Measurements from ENCODE around the gene SHLD1.
A peak's percentile ranks its signal among the peaks of the same experiment; 100 is the strongest.

Gene SHLD1

DNA sequence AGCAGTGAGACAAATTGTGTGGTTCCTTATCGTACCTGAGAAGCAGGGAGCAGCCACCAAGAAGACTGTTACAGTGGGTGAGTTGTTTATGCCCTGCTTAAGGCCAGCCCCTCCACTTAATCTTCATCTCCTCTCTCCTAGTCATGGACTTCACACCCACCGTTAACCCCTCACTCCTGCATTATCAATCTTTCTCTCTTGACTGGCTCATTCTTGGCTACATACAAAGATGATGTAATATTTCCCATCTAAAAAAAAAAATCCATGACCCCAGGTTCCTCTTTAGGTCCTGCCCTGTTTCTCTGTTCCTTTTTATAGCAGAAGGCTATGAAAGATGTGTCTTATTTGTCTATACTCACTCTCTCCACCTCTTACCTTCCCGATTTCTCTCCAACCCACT lies 72.4 kb downstream of the SHLD1 start:
- Histone ChIP-seq H3K27me3 (replicated peaks; ENCODE audit: control insufficient read depth, insufficient read depth, low read length) (no peaks in the 10 kb centered on the region), H3K9ac (ENCODE audit: low read length) (no peak overlapping the region), H3K9me3 (ENCODE audit: control insufficient read depth, low read length) (no peaks in the 10 kb centered on the region), H3K36me3 (ENCODE audit: control insufficient read depth, insufficient read depth, low read length, severe bottlenecking) (no peaks in the 10 kb centered on the region), H3K4me3 (ENCODE audit: low read length) (no peak overlapping the region), H3K4me1 (ENCODE audit: control insufficient read depth, insufficient read depth, low read length) (peaks cover 3% of the 10 kb centered on the region)
- no peak for DNase-seq (ENCODE audit: low read depth)

DNA sequence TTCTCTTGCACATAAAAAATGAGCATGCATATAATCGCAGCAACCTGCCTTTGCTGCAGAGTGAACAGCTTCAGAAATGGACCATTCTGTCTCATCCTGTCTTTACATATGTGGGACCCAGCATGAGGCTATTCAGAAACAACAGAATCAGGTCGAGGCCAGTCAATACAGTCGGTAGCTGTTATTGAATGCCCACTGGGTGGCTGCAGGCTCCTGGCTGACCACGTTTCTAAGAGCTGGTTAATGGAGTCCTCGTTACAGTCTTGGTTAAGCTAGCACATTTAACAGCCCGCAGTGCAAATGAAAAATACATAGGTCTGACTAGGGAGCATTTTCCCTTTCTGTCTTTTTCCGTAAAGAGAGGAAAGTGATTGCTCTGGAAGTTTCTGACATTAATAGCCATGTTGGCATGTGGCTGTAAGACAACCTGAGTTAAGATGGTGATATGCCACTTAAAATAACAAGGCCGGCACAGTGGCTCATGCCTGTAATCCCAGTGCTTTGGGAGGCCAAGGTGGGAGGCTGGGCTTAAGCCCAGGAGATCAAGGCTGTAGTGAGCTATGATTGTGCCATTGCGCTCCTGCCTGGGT lies 75.0 kb downstream of the SHLD1 start:
- no peak overlapping the region for H3K9ac ChIP-seq (ENCODE audit: low read length)
- peaks cover 3% of the 10 kb centered on the region for H3K4me1 ChIP-seq (ENCODE audit: control insufficient read depth, insufficient read depth, low read length)
- H3K27me3 ChIP-seq (replicated peaks; ENCODE audit: control insufficient read depth, insufficient read depth, low read length), result no peaks in the 10 kb centered on the region
- no peaks in the 10 kb centered on the region for H3K9me3 ChIP-seq (ENCODE audit: control insufficient read depth, low read length)
- H3K4me3 ChIP-seq (ENCODE audit: low read length), result no peak overlapping the region
- no peak for DNase-seq (ENCODE audit: low read depth)
- no peaks in the 10 kb centered on the region for H3K36me3 ChIP-seq (ENCODE audit: control insufficient read depth, insufficient read depth, low read length, severe bottlenecking)

DNA sequence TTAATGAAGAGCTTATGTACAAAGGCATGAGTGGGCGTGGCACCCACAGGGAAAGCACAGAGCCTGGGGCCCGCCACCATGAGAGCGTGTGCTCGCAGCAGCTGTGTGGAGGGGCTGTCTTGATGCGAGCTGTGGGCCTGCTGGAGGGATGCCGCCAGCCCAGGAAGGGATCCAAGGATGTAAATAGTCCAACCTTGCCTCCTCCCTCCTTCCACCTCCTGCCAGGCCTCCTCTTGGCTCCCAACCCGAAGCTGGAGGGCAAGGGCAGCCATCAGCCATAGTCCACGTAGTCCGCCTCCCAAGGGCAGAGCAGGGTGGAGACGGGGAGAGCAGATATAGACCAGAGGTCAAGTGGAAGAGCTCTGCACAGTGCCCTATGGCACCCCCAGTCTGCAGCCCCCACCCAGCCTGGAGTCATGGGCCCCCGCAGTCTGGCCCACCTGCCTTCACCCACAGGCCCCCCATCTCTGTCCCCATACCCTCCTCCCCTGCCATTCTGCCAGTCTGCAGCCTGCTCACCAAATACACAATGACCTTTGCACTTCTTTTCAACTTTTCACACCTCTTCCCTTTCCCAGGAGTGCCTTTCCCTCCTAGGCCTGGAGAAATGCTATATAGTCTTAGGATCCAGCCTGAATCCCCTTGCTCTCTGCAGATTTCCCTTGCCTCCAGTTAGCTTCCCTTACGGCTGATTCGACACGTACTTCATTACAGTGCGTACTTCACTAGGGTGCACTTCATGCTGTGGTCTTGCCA lies 77.1 kb downstream of the SHLD1 start:
- Histone ChIP-seq H3K4me1 (ENCODE audit: control insufficient read depth, insufficient read depth, low read length) (peaks cover 3% of the 10 kb centered on the region), H3K9me3 (ENCODE audit: control insufficient read depth, low read length) (no peaks in the 10 kb centered on the region), H3K9ac (ENCODE audit: low read length) (no peak overlapping the region), H3K27me3 (replicated peaks; ENCODE audit: control insufficient read depth, insufficient read depth, low read length) (no peaks in the 10 kb centered on the region), H3K4me3 (ENCODE audit: low read length) (no peak overlapping the region), H3K36me3 (ENCODE audit: control insufficient read depth, insufficient read depth, low read length, severe bottlenecking) (no peaks in the 10 kb centered on the region)
- DNase-seq (ENCODE audit: low read depth), result no peak

DNA sequence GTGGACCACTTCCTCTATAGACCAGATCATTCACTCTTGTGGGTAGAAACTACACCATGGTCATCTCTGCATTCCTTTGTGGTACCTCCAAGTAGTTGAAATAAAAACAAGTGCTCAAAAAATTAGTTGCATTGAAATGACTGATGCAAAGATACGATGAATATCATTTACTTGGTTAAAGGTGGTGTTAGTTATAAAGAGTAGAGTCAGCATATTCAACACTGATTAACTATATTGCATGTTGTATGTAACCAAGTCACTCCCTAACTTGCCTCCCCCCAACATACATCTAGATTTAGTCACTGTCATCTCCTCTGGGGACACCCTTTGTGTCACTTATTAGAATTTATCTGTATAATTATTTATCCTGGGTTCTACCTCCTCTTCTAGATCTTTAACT lies 77.7 kb downstream of the SHLD1 start:
- H3K4me3 ChIP-seq (ENCODE audit: low read length), result no peak overlapping the region
- H3K9me3 ChIP-seq (ENCODE audit: control insufficient read depth, low read length), result no peaks in the 10 kb centered on the region
- H3K4me1 ChIP-seq (ENCODE audit: control insufficient read depth, insufficient read depth, low read length), result peaks cover 3% of the 10 kb centered on the region
- H3K27me3 ChIP-seq (replicated peaks; ENCODE audit: control insufficient read depth, insufficient read depth, low read length), result no peaks in the 10 kb centered on the region
- H3K36me3 ChIP-seq (ENCODE audit: control insufficient read depth, insufficient read depth, low read length, severe bottlenecking), result no peaks in the 10 kb centered on the region
- no peak overlapping the region for H3K9ac ChIP-seq (ENCODE audit: low read length)
- DNase-seq (ENCODE audit: low read depth), result no peak

DNA sequence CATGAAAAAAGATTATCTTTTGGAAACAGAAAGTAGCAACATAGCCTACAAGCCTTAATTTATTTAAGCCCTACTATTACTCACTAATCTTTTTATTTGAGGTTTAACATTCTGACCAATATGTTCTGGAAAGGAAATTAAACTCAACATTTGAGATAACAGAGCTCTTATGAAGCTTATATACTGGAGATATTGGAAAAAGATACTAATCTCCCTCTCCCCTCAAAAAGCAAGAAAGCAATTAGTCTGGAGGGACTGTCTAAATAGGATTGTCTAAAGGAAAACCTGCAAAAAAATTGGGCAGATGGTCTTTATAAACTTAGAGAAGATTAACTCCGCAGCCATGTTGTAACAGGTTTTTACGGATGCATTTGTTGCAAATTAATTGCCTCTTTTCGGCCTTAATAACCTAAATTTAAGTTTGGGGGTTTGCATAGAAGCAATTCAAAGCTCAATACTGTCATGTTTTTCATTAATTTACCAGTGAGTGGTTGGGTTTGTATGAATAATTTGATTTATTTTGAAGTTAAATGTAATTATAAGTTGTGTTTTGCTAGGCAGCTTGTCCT lies 79.1 kb downstream of the SHLD1 start:
- no peaks in the 10 kb centered on the region for H3K9me3 ChIP-seq (ENCODE audit: control insufficient read depth, low read length)
- no peaks in the 10 kb centered on the region for H3K27me3 ChIP-seq (replicated peaks; ENCODE audit: control insufficient read depth, insufficient read depth, low read length)
- H3K4me1 ChIP-seq (ENCODE audit: control insufficient read depth, insufficient read depth, low read length), result no peaks in the 10 kb centered on the region
- no peak for DNase-seq (ENCODE audit: low read depth)
- H3K4me3 ChIP-seq (ENCODE audit: low read length), result no peak overlapping the region
- H3K9ac ChIP-seq (ENCODE audit: low read length), result no peak overlapping the region
- no peaks in the 10 kb centered on the region for H3K36me3 ChIP-seq (ENCODE audit: control insufficient read depth, insufficient read depth, low read length, severe bottlenecking)

DNA sequence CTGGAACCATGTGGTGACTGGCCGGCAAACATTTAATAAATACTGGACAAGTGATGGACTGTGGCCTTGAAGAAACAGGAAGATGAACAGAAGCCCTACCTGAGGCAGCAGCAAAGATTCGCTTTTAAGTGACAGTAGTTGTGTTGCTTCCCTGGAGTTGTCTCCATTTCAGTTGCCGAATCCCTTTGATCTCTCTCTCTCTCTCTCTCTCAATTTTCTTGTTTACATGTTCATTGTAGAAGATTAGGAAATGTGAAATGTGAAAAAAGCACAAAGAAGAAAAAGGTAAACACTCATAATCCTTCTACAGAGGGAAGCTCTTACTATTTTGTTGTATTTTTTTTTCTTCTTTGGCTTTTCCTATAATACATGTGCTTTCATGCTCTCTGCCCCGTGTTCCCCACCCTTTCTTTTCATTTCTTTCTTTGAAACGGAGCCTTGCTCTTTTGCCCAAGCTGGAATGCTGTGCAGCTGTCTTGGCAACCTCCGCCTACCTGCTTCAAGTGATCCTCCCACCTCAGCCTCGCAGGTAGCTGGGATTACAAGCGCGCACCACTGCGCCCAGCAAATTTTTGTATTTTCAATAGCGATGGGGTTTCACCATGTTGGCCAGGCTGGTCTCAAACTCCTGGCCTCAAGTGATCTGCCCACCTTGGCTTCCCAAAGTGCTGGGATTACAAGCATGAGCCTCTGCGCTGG lies 81.5 kb downstream of the SHLD1 start:
- Histone ChIP-seq H3K36me3 (ENCODE audit: control insufficient read depth, insufficient read depth, low read length, severe bottlenecking) (no peaks in the 10 kb centered on the region), H3K9ac (ENCODE audit: low read length) (no peak overlapping the region), H3K9me3 (ENCODE audit: control insufficient read depth, low read length) (no peaks in the 10 kb centered on the region), H3K27me3 (replicated peaks; ENCODE audit: control insufficient read depth, insufficient read depth, low read length) (no peaks in the 10 kb centered on the region), H3K4me1 (ENCODE audit: control insufficient read depth, insufficient read depth, low read length) (peaks cover 22% of the 10 kb centered on the region), H3K4me3 (ENCODE audit: low read length) (no peak overlapping the region)
- no peak for DNase-seq (ENCODE audit: low read depth)

DNA sequence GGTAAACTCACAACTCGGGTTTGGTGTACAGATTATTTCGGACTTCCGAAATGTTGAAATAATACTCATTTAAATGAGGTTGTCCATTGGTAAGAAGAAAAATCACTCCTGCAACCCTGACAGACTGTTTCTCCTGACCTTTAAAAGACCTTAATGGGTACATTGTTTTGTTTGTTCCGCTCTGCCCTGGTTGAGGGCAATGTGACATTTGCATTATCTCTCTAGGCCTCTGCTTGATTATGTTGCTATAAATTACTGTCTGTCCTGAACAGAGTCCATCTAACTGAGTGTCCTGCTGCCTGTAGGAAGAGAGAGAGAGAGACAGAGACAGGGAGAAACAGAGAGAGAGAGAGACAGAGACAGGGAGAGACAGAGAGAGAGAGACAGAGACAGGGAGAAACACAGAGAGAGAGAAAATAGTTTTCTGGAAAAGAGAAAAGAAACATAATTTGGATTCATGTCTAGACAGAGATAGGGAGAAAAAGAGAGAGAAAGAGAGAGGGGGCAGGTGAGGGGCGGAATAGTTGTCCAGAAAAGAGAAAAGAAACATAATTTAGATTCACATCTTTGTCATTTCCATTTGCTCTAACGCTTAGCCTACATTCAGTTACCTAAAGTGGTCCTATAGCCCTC lies 83.2 kb downstream of the SHLD1 start:
- DNase-seq (ENCODE audit: low read depth), result no peak
- H3K9me3 ChIP-seq (ENCODE audit: control insufficient read depth, low read length), result no peaks in the 10 kb centered on the region
- no peaks in the 10 kb centered on the region for H3K27me3 ChIP-seq (replicated peaks; ENCODE audit: control insufficient read depth, insufficient read depth, low read length)
- H3K4me3 ChIP-seq (ENCODE audit: low read length), result no peak overlapping the region
- H3K36me3 ChIP-seq (ENCODE audit: control insufficient read depth, insufficient read depth, low read length, severe bottlenecking), result no peaks in the 10 kb centered on the region
- H3K4me1 ChIP-seq (ENCODE audit: control insufficient read depth, insufficient read depth, low read length), result peaks cover 22% of the 10 kb centered on the region
- no peak overlapping the region for H3K9ac ChIP-seq (ENCODE audit: low read length)

DNA sequence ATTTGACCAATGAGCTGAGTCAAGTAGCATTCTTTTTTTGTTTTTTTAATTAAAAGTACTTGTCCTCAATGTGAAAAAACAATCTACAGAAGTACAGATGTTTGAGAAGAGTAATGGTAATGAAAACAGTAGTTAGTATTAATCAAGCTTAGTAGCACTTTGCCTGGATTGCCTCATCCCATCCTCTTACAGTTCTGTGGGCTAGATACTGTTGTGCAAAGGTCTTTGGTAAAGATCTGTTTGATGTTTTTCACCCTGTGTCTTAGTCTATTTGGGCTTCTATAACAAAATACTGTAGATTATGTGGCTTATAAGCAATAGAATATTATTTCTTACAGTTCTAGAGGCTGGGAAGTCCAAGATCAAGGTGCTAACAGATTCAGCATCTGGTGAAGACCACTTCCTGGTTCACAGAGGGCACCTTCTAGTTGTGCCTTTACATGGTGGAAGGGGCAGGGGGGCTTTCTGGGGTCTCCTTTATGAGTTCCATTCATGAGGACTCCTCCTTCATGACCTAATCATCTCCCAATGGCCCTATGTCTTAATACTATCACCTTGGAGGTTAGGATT lies 84.3 kb downstream of the SHLD1 start:
- H3K9ac ChIP-seq (ENCODE audit: low read length), result no peak overlapping the region
- no peaks in the 10 kb centered on the region for H3K9me3 ChIP-seq (ENCODE audit: control insufficient read depth, low read length)
- DNase-seq (ENCODE audit: low read depth), result no peak
- H3K36me3 ChIP-seq (ENCODE audit: control insufficient read depth, insufficient read depth, low read length, severe bottlenecking), result no peaks in the 10 kb centered on the region
- H3K27me3 ChIP-seq (replicated peaks; ENCODE audit: control insufficient read depth, insufficient read depth, low read length), result no peaks in the 10 kb centered on the region
- H3K4me1 ChIP-seq (ENCODE audit: control insufficient read depth, insufficient read depth, low read length), result peaks cover 22% of the 10 kb centered on the region
- no peak overlapping the region for H3K4me3 ChIP-seq (ENCODE audit: low read length)

DNA sequence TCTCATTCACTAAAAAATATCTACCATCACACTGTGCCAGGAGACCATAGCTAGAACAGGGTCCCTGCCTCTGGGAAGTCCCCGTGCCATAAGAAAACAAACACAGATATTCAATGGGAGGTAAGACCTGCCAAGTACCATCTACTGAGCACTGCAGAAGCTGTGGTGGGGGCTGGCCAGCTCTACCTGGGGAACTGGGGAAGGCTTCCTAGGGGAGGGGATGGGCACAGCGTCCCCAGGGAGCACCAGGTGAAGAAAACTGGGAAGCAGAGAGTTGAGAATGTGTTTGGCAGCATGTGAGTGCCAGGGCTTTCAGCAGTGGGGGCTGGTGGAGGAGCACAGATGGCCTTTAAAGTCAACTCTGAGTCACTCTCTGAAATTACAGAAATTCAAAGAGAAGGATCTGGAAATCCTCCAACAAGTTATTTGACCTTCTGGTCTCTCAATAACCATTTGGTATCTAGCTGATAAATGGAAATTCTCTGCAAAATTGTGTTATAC lies 85.2 kb downstream of the SHLD1 start:
- H3K36me3 ChIP-seq (ENCODE audit: control insufficient read depth, insufficient read depth, low read length, severe bottlenecking), result no peaks in the 10 kb centered on the region
- peak; percentile 37 for DNase-seq (ENCODE audit: low read depth)

DNA sequence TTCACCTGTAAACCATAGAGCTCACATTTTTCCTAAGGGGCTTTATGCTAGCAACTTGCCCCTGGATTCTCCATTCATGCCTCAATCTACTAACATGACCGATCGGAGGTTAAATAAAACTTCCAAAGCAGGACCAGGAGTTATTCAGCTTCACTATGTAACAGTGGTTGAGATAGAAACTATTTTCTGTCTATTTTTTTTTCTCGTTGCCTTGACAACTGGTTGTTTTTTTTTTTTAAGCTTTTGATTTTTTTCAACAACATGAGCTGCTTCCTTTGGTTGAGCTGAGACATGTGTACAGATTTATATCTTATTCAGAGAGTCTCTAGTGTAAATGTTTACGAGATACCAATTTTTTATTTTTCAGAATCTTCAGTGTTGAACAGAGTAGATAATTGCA lies 85.7 kb downstream of the SHLD1 start:
- H3K9ac ChIP-seq (ENCODE audit: low read length), result no peak overlapping the region
- H3K36me3 ChIP-seq (ENCODE audit: control insufficient read depth, insufficient read depth, low read length, severe bottlenecking), result no peaks in the 10 kb centered on the region

More for the DNA sequence above, 85.2 kb downstream of the SHLD1 start:
- Histone ChIP-seq H3K9me3 (ENCODE audit: control insufficient read depth, low read length) (no peaks in the 10 kb centered on the region), H3K9ac (ENCODE audit: low read length) (no peak overlapping the region), H3K4me3 (ENCODE audit: low read length) (no peak overlapping the region), H3K27me3 (replicated peaks; ENCODE audit: control insufficient read depth, insufficient read depth, low read length) (no peaks in the 10 kb centered on the region), H3K4me1 (ENCODE audit: control insufficient read depth, insufficient read depth, low read length) (peaks cover 22% of the 10 kb centered on the region)

More for the DNA sequence above, 85.7 kb downstream of the SHLD1 start:
- DNase-seq (ENCODE audit: low read depth), result peak; percentile 66
- Histone ChIP-seq H3K4me3 (ENCODE audit: low read length) (no peak overlapping the region), H3K27me3 (replicated peaks; ENCODE audit: control insufficient read depth, insufficient read depth, low read length) (no peaks in the 10 kb centered on the region), H3K4me1 (ENCODE audit: control insufficient read depth, insufficient read depth, low read length) (peaks cover 22% of the 10 kb centered on the region), H3K9me3 (ENCODE audit: control insufficient read depth, low read length) (no peaks in the 10 kb centered on the region)

Measured in adipocyte (in vitro differentiated cells).